ENCODE data around the gene CLC.
"Not testable (repeated sequence)": the region's sequence is repeated elsewhere in the genome, so short reads cannot be mapped to it uniquely, and the experiment has no call there.

CLC gene

DNA sequence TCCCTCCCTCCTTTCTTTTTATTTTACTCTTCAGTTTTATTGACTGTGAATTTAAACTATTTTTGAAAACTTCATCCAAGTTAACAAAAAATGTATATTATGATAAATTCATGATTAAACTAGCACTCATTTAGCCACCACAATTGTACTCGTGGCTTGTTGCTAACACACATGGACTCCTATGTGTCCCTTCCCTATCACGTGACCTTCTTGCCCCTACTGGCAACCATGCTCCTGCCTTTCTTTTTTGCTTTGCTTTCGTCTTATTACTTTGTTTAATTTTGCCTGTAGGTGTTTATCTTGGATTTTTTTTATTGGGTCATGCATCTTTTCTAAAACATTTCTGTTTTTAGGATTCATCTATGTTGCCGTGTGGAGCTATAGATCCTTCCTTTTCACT lies 8.2 kb downstream of the CLC start:
- no peak for DNase-seq (ENCODE audit: low spot score)

DNA sequence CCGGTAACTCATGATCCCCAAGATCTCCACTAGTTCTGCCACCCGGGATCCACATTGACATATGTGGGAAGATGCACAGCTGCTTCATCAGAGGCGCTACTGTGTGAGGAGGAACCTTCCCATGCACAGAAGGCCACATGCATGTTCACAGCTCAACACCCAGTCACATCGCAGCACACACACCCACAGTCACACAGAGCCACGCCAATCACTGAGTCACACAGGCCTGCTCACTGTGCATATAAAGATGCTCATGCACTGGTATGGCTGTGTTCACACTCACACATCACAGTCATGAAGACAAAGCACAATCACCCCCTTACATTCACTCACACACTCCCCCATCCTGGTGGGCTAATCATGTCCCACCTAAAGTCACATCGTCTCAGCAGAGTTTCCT lies 9.8 kb downstream of the CLC start:
- DNase-seq (ENCODE audit: low spot score) = no peak

DNA sequence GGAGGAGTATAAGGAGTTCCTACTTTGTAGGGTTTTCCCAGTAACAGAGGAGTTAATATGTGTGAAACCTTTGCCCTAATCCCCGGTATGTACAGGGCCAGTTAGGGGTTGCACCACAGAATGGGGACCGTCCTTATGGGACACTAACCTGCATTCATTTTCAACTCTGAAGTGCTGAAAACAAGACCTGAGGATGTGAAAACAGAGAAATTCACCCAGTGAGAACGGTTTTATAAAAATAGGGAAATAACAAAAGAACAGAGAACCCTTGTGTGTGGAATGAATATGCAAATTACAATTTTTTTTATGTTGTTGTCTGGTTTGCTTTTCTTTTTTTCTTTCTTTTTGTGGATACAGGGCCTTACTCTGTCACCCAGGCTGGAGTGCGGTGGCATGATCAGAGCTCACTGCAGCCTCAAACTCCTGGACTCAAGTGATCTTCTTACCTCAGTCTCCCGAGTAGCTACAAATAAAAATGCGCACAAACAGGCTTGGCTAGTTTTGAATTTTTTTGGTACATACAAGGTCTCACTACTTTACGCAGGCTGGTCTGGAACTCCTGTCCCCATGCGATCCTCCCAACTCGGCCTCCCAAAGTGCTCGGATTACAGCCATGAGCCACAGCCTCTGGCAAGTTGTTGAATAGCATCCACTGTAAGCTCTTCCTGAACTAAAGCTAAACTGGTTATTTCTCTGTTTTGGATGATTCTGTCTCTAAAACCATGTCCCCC lies 10.6 kb downstream of the CLC start:
- DNase-seq (ENCODE audit: low spot score) = no peak

DNA sequence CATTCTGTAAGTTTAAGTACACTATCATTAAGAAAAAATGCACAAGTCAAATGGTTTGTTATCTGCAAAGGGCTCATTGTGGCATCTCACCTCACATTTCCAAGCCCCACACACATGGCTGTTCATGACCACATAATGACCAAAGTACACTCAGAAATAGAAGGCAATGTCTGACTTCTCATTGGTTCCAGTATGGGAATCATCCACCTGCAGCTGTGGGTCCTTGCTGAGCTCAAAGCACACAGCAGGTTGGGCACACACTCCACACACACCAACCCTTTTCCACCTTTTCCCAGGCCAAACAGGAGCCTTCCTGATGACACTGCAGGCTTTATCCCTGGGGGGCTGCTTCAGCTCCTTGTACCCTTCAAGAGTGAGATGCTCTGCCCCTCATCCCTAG lies 11.8 kb downstream of the CLC start:
- DNase-seq (ENCODE audit: low spot score) = no peak

DNA sequence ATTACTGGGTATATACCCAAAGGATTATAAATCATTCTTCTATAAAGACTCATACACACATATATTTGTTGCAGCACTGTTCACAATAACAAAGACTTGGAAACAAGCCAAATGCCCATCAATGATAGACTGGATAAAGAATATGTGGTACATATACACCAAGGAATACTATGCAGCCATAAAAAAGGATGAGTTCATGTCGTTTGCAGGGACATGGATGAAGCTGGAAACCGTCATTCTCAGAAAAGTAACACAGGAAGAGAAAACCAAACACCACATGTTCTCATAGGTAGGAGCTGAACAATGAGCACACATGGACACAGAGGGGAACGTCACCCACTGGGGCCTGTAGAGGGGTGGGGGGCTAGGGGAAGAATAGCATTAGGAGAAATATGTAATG lies 17.7 kb downstream of the CLC start:
- not testable (repeated sequence) for DNase-seq (ENCODE audit: low spot score)

DNA sequence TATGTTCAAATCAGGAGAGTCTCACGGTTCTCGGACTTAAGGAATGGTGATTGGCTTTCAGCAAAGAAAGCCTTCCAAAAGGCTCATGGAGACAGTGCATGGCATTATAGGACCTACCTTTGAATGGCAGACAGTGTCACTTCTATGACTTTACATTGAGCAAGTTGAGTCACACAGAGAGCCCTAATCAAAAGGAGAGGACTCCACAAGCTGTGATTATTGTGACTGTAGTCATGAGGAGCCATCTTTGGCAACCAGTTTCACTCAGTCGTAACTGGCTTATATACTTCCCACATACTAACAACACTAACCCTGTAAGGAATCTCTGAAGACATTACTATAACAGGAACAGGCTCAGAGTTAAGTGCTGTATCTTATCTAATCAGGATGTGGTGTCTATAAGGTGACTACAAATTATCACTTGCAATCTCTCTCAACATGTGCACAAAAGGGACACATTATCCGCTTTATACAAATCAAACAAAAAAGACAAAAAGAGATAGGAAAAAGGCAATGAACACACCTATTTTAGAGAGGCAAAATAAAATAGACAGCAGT lies 27.4 kb downstream of the CLC start:
- no peak for DNase-seq (ENCODE audit: low spot score)

DNA sequence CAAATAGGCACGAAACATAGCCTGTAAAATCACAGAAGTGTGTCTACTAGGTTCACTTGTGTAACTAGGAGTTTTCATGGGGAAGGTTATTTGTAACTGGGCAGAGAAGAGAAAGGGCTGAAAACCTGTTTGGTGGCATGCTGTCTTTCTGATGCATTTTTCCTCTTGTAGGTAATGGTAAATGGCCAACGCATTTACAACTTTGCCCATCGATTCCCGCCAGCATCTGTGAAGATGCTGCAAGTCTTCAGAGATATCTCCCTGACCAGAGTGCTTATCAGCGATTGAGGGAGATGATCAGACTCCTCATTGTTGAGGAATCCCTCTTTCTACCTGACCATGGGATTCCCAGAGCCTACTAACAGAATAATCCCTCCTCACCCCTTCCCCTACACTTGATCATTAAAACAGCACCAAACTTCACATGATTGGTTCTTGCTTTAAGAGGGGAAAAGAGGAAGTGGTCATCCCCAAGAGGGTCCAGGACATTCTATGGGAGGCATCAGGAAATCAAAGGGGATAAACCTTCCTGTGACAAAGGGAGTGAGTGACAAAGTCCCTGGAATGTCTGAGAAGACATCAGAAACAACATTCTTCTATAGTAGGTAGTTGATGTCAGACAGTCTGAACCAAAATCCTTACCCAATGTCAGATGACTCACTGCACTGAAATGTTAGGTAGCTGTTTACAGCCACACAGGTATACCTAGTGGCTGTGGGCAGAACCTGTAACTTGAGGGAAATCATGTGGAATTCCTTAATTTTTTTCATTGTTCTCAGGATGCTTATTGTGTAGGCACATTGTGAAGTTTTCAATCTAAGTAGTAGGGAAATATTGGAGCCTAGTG lies 28.6 kb downstream of the CLC start:
- DNase-seq (ENCODE audit: low spot score) = no peak

- DNase-seq (ENCODE audit: low spot score) = no peak
Observed at GRCh38 chr19:39708594-39708993, 29.2 kb downstream of the CLC start.

- DNase-seq (ENCODE audit: low spot score) = no peak
Observed at GRCh38 chr19:39705578-39706188, 32.1 kb downstream of the CLC start.

DNA sequence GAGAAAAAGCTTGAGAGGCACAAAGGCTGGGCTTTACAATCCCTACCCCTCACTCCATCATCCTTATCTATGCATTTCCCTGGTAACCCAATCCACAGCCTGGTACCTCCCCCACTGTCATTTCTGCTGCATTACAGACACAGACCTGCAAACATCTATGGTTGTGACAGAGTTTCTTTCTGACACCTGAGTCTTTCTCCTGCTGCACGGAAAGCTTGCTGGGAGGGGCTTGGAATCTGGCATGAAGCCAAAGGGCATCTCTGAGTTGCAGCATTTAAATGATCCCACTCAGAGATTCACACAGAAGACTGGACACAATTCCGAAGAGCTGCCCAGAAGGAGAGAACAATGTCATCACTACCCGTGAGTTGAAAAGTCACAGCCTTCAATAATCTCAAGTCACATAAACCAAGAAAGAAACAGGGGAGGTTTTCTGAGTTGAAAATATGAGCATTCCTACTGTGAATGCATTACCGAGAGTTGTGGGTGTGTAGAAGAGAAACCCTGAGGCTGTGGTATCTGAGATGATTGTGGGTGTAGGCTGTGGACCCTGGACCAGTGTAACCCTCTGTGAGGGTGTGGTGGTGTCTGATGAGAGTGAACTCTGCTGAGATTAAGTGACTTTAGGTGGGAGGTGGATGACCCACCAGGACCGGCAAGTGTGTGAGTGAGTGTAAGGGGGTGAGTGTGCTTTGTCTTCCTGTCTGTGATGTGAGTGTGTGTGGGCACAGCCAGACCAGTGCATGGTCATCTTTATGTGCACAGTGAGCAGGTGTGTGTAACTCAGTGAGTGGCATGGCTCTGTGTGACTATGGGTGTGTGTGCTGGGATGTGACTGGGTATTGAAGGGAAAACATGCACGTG lies 33.4 kb downstream of the CLC start, which contains the start of gene LGALS14:
Gene LGALS14 (plus strand): TSS at position 301 of the 864 bp plus-strand sequence. CDS start 48 bp downstream, at position 349.
- no peak for DNase-seq (ENCODE audit: low spot score)

DNA sequence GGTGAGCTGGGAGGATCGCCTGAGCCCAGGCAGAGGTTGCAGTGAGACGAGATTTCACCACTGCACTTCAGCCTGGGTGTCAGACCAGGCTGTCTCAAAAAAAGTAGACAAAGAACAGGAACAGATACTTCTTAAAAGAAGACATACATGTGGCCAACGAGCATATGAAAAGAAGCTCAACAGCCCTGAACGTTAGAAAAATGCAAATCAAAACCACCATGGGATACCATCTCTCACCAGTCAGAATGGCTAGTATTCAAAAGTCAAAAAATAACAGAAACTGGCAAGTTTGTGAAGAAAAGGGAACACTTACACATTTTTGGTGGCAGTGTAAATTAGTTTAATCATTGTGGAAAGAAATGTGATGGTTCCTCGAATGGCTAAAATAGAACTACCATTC lies 36.5 kb downstream of the CLC start:
- DNase-seq (ENCODE audit: low spot score) = no peak

- no peak for DNase-seq (ENCODE audit: low spot score)
Observed at GRCh38 chr19:39698535-39698934, 39.3 kb downstream of the CLC start.

GRCh38 chr19:39696387-39696786 lies 41.4 kb downstream of the CLC start:
- DNase-seq (ENCODE audit: low spot score) = no peak

GRCh38 chr19:39695759-39696158 lies 42.1 kb downstream of the CLC start:
- DNase-seq (ENCODE audit: low spot score) = no peak

- DNase-seq (ENCODE audit: low spot score) = no peak
Observed at GRCh38 chr19:39692822-39693221, 45.0 kb downstream of the CLC start.

- DNase-seq (ENCODE audit: low spot score) = no peak
Observed at GRCh38 chr19:39692166-39692565, 45.7 kb downstream of the CLC start.

GRCh38 chr19:39688637-39689036 lies 49.2 kb downstream of the CLC start:
- not testable (repeated sequence) for DNase-seq (ENCODE audit: low spot score)

DNA sequence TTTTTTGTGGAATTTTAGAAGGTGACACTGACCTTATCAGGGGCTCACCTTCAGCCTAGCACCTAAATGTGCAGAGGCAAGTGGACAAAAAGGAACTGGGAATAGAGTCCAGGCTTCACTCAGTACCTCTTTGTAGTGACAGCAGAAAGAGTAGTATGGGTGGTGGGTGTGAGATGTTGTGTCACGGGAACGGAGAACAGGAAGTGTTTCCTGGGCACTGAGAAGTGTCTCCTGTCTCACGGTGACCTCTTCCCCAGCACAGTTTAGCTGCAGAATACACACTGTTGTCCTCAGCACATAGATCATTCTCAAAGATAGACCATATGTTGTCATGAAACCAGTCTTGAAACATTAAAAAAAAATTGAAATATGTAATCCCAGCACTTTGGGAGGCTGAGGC lies 51.1 kb downstream of the CLC start:
- no peak for DNase-seq (ENCODE audit: low spot score)

GRCh38 chr19:39684267-39684666 lies 53.6 kb downstream of the CLC start:
- DNase-seq (ENCODE audit: low spot score) = no peak

DNA sequence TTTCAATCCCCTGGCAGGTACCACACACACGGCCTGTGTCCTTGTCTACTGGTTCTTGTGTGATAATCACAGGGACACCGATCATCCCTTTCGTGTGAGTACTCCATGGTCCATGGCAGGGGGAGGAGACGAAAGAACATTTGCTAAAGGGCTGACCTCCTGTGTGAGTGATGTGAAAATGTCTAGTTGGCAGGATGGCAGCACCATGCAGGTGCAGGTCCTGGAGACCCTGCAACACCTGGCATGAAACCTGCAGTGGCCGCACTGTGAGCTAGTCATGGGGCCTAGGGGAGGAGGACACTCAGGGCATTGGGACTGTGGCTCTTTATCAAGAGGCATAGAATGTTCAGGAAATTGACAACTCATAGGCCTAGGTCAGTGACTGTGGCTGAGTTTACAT lies 56.4 kb downstream of the CLC start:
- DNase-seq (ENCODE audit: low spot score) = no peak
